Measurements from ENCODE around the gene IL31. TPM values are rescaled to one million over a fixed set of nuclear protein-coding genes. Genes with fewer than 3 reads are reported as not detected.

The IL31 gene
- polyA plus RNA-seq, 1 experiment: not detected

GRCh38 chr12:122129131-122129530 is 44.9 kb downstream of the IL31 start:
- Histone ChIP-seq H3K27me3 (ENCODE audit: control insufficient read depth, insufficient read depth, low read length) (no peaks in the 10 kb centered on the region), H3K4me3 (ENCODE audit: low read depth, low read length) (no peak overlapping the region), H3K36me3 (ENCODE audit: control insufficient read depth, insufficient read depth, low read length) (peaks cover 32% of the 10 kb centered on the region)
- DNase-seq (ENCODE audit: low read depth): no peak
- CTCF ChIA-PET: interaction anchor here (0.7 to 16.2 kb wide), 6 partner anchors 12 to 227 kb away, joined by 3 to 207 read pairs (median 3); no protein-coding TSS in a partner anchor
- TF ChIP-seq, protein P1, sequence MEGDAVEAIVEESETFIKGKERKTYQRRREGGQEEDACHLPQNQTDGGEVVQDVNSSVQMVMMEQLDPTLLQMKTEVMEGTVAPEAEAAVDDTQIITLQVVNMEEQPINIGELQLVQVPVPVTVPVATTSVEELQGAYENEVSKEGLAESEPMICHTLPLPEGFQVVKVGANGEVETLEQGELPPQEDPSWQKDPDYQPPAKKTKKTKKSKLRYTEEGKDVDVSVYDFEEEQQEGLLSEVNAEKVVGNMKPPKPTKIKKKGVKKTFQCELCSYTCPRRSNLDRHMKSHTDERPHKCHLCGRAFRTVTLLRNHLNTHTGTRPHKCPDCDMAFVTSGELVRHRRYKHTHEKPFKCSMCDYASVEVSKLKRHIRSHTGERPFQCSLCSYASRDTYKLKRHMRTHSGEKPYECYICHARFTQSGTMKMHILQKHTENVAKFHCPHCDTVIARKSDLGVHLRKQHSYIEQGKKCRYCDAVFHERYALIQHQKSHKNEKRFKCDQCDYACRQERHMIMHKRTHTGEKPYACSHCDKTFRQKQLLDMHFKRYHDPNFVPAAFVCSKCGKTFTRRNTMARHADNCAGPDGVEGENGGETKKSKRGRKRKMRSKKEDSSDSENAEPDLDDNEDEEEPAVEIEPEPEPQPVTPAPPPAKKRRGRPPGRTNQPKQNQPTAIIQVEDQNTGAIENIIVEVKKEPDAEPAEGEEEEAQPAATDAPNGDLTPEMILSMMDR (IDR thresholded peaks at IDR 0.05; ENCODE audit: insufficient read depth, low read depth, low read length): no peak
- POLR2A ChIA-PET: no interaction called here

DNA sequence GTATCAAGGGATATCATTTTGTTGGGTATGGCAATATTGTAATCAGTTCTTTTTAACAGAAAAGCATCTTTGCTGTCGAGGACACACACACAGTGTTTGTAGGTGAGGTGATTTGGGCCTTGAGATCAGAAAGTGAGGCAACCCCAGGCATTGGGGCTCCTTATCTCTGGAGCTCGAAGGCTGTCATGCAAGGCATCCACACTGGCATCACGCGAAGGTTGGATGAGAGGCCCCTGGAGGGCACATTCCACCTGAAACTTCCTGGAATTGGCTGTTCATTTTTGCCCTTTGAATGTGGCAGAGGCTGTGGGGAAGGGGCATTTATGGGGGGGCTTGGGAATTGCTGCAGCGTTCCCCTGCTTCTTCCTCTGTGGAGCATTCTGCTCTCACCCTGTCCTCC is 45.5 kb downstream of the IL31 start:
- TF ChIP-seq, protein P1 (IDR thresholded peaks at IDR 0.05; ENCODE audit: insufficient read depth, low read depth, low read length): no peak
- Histone ChIP-seq H3K36me3 (ENCODE audit: control insufficient read depth, insufficient read depth, low read length) (peaks cover 30% of the 10 kb centered on the region), H3K27me3 (ENCODE audit: control insufficient read depth, insufficient read depth, low read length) (no peaks in the 10 kb centered on the region), H3K4me3 (ENCODE audit: low read depth, low read length) (no peak overlapping the region)
- no peak for DNase-seq (ENCODE audit: low read depth)
- CTCF ChIA-PET: interaction anchor here (1.1 to 16.2 kb wide), 5 partner anchors 11 to 75 kb away, joined by 3 to 207 read pairs (median 3); no protein-coding TSS in a partner anchor
- POLR2A ChIA-PET: no interaction called here

DNA sequence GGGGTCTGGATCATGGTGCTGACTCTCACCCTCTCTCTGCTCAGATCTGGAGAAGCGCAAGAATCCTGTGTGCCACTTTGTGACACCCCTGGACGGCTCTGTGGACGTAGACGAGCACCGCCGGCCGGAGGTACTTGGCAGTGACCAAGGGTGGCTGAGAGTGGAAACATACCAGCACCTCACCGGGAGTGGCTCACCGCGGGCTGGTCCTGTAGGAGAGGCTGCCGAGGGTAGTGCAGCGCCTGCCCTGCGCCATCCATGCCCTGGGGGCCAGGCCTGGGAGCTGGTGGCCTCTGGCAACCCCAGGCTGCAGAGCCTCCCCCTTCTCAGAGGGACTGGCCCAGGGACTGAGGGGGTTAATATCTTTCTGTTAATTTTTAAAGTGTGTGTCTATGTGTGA is 46.2 kb downstream of the IL31 start:
- Histone ChIP-seq H3K4me3 (ENCODE audit: low read depth, low read length) (no peak overlapping the region), H3K36me3 (ENCODE audit: control insufficient read depth, insufficient read depth, low read length) (peaks cover 26% of the 10 kb centered on the region), H3K27me3 (ENCODE audit: control insufficient read depth, insufficient read depth, low read length) (no peaks in the 10 kb centered on the region)
- TF ChIP-seq, protein P1 (IDR thresholded peaks at IDR 0.05; ENCODE audit: insufficient read depth, low read depth, low read length): no peak
- POLR2A ChIA-PET: no interaction called here
- no peak for DNase-seq (ENCODE audit: low read depth)
- CTCF ChIA-PET: interaction anchor here (1.1 to 16.2 kb wide), 3 partner anchors 11 to 75 kb away, joined by 3 to 207 read pairs (median 3); no protein-coding TSS in a partner anchor

GRCh38 chr12:122126713-122127597 is 47.1 kb downstream of the IL31 start:
- H3K4me3 ChIP-seq (ENCODE audit: low read depth, low read length): no peak overlapping the region
- no peaks in the 10 kb centered on the region for H3K27me3 ChIP-seq (ENCODE audit: control insufficient read depth, insufficient read depth, low read length)
- ChIA-PET POLR2A (no interaction called here), CTCF (interaction anchor here (16.2 kb wide), 1 partner anchor 74 kb away, joined by 207 read pairs; no protein-coding TSS in a partner anchor)
- no peak for DNase-seq (ENCODE audit: low read depth)
- TF ChIP-seq, protein P1 (IDR thresholded peaks at IDR 0.05; ENCODE audit: insufficient read depth, low read depth, low read length): no peak
- peaks cover 20% of the 10 kb centered on the region for H3K36me3 ChIP-seq (ENCODE audit: control insufficient read depth, insufficient read depth, low read length)

- TF ChIP-seq, protein P1 (IDR thresholded peaks at IDR 0.05; ENCODE audit: insufficient read depth, low read depth, low read length): no peak
- peaks cover 19% of the 10 kb centered on the region for H3K36me3 ChIP-seq (ENCODE audit: control insufficient read depth, insufficient read depth, low read length)
- no peaks in the 10 kb centered on the region for H3K27me3 ChIP-seq (ENCODE audit: control insufficient read depth, insufficient read depth, low read length)
- CTCF ChIA-PET: interaction anchor here (1.6 to 16.2 kb wide), 3 partner anchors 46 to 207 kb away, joined by 3 to 207 read pairs (median 43); partner anchors contain the start of gene MLXIP
- no peak overlapping the region for H3K4me3 ChIP-seq (ENCODE audit: low read depth, low read length)
- DNase-seq (ENCODE audit: low read depth): no peak
- POLR2A ChIA-PET: no interaction called here
Observed at GRCh38 chr12:122126342-122126635, 47.7 kb downstream of the IL31 start.

All from BJ (cell line).